HG02852 (cell line): ENCODE data around the gene NDST3.

Experiments
- ATAC-seq: cut with Tn5 transposase; IDR thresholded peaks from one replicate; pipeline ENCODE4 v1.9.1; 2021; ENCODE audit warnings: mild to moderate bottlenecking, moderate library complexity; ENCODE audit not compliant: unreplicated experiment

The NDST3 gene

DNA sequence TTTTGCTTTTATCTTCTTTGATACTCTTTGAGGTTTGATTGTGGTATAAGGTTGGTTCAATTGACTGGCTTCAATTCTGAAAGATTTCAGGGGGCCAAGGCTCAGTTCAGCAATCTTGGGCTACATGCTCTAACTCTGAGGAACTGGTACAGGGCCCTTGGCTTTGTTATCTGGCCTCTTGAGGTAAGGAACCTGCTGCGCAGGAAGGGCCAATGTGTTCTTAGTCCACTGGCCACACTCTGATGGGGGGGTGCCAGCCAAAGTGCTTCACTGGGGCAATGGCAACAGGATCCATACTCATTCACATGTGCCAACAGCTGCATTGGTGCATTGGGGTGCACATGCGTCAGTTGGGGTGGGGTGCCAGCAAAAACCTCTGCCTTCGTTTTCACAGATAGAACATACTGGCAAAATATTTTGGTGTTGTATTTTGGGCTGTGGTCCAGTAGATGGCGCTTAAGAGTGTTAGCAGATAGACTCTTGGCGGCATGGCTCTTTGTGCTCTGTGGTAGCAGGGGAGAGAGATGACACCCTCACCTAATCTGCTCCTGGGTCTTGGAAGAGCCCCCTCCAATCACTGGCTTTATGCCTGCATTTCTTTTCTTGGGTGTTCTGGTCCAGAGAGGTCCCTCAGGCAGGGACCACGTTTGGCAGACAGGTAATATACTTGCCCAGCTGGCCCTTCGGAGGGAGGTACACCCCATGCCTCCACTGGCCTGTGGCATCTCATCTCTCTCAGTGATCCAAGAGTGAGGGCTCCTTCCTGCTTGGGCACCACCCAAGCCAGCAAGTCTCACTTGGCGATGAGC is 42.9 kb downstream of the NDST3 start:
- peak; percentile 80 for ATAC-seq

- ATAC-seq, result no peak
These were observed 43.5 kb downstream of the NDST3 start for GRCh38 chr4:118077767-118078105.

- ATAC-seq, result no peak
These were observed 47.1 kb downstream of the NDST3 start for GRCh38 chr4:118081434-118081833.

GRCh38 chr4:118082182-118082581 is 47.9 kb downstream of the NDST3 start:
- ATAC-seq, result no peak

DNA sequence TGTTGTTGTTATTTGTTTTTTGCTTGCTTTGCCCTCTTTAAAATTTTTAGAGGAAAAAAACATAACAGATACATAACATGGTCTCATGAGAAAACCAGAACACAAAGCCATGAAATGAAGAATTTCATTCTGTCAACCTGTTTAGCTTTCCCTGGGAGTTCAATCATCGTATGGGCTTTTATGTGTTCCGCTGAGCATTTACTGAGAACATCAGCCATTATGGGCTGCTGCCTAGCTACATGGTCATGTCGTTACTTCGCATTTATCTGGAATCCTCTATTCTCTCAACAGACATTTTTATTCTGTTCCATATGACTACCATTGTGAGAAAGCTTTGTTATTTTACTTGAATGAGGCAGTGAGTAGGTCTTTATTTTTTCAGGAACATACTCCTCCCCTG is 51.4 kb downstream of the NDST3 start:
- ATAC-seq, result no peak

- ATAC-seq, result no peak
These were observed 52.1 kb downstream of the NDST3 start for GRCh38 chr4:118086344-118086743.

GRCh38 chr4:118087366-118087765 is 53.1 kb downstream of the NDST3 start:
- no peak for ATAC-seq

DNA sequence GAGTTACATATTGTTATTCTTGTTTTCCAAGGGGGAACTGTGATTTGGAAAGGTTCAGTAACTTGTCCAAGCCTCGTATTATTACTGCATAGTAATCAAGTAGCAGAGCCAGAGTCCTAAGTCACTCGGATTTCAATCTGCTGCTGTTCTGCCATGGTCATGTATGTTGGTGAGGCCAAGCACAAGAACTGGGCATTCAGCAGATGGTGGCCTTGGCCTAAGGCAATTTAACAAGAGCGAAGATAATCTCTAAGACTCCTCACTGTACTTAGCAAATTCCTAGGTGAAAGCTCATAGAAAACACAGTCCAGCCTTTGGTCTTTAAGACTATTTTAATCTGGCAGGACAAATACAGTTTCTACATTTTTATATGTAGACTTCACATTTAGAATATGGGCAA is 64.8 kb downstream of the NDST3 start:
- no peak for ATAC-seq

GRCh38 chr4:118102195-118102594 is 67.9 kb downstream of the NDST3 start:
- no peak for ATAC-seq

- no peak for ATAC-seq
These were observed 78.1 kb downstream of the NDST3 start for GRCh38 chr4:118112117-118113046.

DNA sequence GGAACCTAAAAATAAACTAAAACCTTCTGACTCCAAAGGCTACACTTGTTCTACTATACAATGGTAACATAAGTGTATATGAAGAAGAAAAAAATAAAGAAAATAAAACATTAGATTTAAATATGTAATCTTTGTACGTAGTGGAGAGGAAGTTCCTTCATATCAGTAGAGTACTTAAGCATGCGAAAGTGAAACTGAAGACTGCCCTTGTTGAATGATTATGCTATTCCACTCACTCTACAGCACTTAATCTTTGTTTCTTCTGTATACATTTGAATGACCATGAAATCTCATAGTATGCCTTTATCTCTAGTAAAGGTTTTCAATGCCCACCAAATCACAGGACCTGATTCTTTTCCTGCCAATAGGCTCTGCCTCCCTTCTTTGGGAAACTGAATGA is 78.9 kb downstream of the NDST3 start:
- peak; percentile 87 for ATAC-seq

DNA sequence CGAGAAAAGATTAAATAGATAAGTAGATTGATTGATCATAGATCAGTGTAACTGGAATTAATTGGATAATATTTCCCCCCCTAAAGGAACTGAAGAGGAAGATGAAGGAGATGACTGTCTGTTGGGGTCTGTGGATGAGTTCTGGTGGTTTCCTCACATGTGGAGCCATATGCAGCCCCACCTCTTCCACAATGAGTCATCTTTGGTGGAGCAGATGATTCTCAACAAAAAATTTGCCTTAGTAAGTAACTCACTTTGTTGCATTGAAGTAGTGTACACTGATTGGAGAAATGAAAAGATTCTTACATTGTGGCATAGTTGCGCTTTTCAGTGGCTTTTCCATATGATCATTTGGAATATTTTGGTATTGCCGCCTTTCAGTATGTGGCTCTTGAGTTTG is 80.4 kb downstream of the NDST3 start:
- no peak for ATAC-seq

- ATAC-seq, result no peak
These were observed 86.0 kb downstream of the NDST3 start for GRCh38 chr4:118120120-118120760.

- no peak for ATAC-seq
These were observed 90.7 kb downstream of the NDST3 start for GRCh38 chr4:118124997-118125396.

DNA sequence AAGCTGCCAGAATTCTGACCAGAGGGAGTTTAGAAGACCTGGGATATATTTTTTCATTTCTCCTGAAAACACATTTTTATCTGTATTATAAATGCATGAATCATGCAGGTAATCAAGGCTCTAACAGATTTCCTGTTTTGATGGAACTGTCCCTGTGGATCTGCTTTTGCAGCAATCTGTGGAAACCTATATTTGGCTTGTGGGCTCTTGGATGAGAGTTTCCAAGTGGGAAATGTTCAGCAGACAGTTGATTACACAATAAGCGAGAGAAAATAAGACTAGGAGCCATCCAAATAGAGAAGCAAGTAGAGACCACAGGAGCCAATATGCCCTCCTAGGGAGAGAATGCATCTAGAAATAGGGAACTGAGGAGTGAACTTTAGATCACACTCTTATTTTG is 105.0 kb downstream of the NDST3 start:
- ATAC-seq, result no peak

GRCh38 chr4:118141240-118141639 is 107.0 kb downstream of the NDST3 start:
- no peak for ATAC-seq

GRCh38 chr4:118154649-118155048 is 120.4 kb downstream of the NDST3 start:
- no peak for ATAC-seq

DNA sequence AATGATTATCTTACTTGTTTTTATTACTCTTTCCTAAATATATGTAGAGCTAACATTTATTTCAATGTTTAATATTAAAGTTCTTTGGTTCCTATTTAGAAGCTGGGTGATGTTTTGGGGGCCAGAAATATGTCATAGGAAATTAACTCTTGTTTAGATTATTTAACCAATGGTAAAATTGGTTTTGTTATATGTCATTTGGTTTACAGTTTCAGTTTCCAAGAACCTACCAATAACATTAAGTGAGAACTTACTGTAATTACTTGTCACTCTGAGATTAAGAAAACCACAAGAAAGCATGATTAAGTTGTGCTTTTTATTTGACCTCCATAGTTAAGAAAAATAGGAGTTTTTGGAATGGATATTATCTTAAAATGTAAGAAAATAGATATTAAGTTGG is 121.2 kb downstream of the NDST3 start:
- no peak for ATAC-seq

GRCh38 chr4:118158763-118159375 is 124.6 kb downstream of the NDST3 start:
- no peak for ATAC-seq

- ATAC-seq, result no peak
These were observed 133.0 kb downstream of the NDST3 start for GRCh38 chr4:118167306-118167705.

DNA sequence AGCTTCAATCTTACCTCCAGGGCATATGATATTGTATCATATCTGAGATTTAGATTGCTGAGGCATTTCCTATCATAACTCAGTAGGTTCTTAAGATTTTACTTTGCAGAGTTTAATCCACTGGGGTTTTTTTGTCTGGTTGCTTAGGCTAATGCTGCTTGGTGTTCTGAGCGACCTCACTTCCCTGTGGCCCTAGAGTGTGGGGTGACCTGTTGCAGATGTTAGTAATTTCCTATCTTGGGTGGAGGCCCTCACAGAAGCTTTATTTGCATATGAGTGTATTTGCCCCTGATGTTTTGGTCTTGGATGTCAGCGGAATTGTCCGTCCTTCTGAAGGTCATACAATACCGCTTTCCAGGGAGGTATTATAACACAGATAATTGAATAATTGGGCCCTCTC is 137.1 kb downstream of the NDST3 start:
- ATAC-seq, result no peak
